GM21825 (cell line): Measurements from ENCODE around the gene HTR3E.

ENCODE experiments used
- ATAC-seq: cut with Tn5 transposase; IDR thresholded peaks from one replicate; pipeline ENCODE4 v1.9.1; 2021; ENCODE audit warnings: mild to moderate bottlenecking, moderate library complexity; ENCODE audit not compliant: unreplicated experiment

HTR3E gene

DNA sequence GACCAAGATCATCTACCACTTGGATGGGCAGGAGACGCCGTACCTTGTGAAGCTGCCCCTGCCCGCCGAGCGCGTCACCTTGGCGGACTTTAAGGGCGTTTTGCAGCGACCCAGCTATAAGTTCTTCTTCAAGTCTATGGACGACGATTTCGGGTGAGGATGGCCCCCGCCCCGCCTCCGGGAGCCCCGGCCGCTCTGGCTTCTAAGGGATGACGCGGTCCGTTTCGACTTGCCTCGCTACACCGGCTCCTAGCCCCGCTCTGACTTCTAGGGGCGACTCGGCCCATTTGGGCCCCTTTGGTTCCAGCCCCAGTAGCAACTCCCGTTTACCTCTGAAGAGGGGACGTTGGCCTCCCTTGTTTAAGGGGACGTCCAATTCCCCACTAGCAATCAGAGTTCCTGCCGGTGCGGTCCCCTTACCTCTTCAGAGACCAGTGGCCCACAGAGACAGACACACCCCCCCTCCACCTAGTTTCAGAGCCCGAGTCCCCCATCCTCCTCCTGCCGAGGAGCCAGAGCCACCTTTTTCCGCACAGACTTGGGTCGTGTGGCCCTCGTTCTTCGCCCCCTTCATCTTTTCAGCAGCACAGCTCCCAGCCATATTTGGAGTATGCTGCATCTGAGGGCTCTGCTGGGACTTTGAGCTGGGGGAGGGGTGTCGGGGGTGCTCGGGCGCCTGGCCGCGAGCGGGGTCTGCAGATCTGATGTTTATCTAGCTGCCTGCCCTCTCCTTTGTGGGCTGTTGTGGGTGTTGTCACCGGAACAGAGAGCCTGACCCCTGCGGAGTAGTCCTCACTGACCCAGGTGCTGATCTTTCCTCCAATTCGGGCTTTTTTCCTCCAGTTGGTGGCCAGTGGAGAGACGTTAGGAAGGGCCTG lies 59.0 kb downstream of the HTR3E start:
- no peak for ATAC-seq

GRCh38 chr3:184156522-184156955 lies 59.7 kb downstream of the HTR3E start:
- ATAC-seq: no peak
